IMR-90 (cell line): Measurements from ENCODE around the gene NUDT3. TPM values are rescaled to one million over a fixed set of nuclear protein-coding genes. Genes with fewer than 3 reads are reported as not detected.

Source experiments
- ATAC-seq: fragments of 200-7000 bp; cut with Tn5 transposase; 2 replicates; pipeline ENCODE4 v1.9.1; 2020; ENCODE audit warnings: low read depth, mild to moderate bottlenecking, moderate library complexity
- BruUV-seq: library from RNA; stranded (reverse); fragments of 400-500 nt; replicated peaks from 2 replicates; lab custom pipeline; 2021; lab: Mats Ljungman, UMichigan
- CTCF ChIA-PET: fragments of 300-600 bp; formaldehyde crosslinking; extraction: SDS; loops from one replicate; lab custom pipeline; 2021; ENCODE audit warnings: antibody characterized with exemption; lab: Yijun Ruan, JAX
- POLR2A ChIA-PET: fragments of 300-600 bp; sonication (Branson Sonifier 250); formaldehyde crosslinking; loops from one replicate; lab custom pipeline; 2022; ENCODE audit warnings: antibody characterized with exemption; ENCODE audit not compliant: unreplicated experiment; lab: Charles Lee
- DNase-seq: peaks from one replicate; pipeline ENCODE4 v3.0.0; 2013
- H2AFZ ChIP-seq: replicated peaks from 2 replicates; pipeline ENCODE3; 2013; ENCODE audit warnings: low read length, mild to moderate bottlenecking; ENCODE audit not compliant: poor library complexity
- H2AK5ac ChIP-seq: 2 replicates; pipeline ENCODE4 v1.6.1; 2013; ENCODE audit warnings: low read depth, low read length, inconsistent platforms
- H2AK9ac ChIP-seq: replicated peaks from 2 replicates; pipeline ENCODE3; 2013; ENCODE audit warnings: mild to moderate bottlenecking, low read depth, low read length, moderate library complexity; ENCODE audit not compliant: poor library complexity
- H2BK120ac ChIP-seq: 2 replicates; pipeline ENCODE4 v1.6.1; 2013; ENCODE audit warnings: low read depth, low read length, inconsistent platforms
- H2BK15ac ChIP-seq: 3 replicates; pipeline ENCODE4 v1.6.1; 2013; ENCODE audit warnings: low read depth, low read length, inconsistent platforms
- H2BK20ac ChIP-seq: 2 replicates; pipeline ENCODE4 v1.6.1; 2013; ENCODE audit warnings: low read depth, mild to moderate bottlenecking, inconsistent platforms, low read length, moderate library complexity
- H2BK5ac ChIP-seq: 2 replicates; pipeline ENCODE4 v1.6.1; 2013; ENCODE audit warnings: mild to moderate bottlenecking, low read depth, low read length, inconsistent platforms; ENCODE audit not compliant: poor library complexity, severe bottlenecking
- H3K14ac ChIP-seq: replicated peaks from 2 replicates; pipeline ENCODE4 v1.6.1; 2013; ENCODE audit warnings: low read depth, low read length, inconsistent platforms
- H3K18ac ChIP-seq: 2 replicates; pipeline ENCODE4 v1.6.1; 2013; ENCODE audit warnings: low read depth, low read length, control low read depth
- H3K23ac ChIP-seq: 2 replicates; pipeline ENCODE4 v1.6.1; 2013; ENCODE audit warnings: low read depth, low read length, inconsistent platforms
- H3K27ac ChIP-seq: 2 replicates; pipeline ENCODE4 v1.5.1; 2013; ENCODE audit warnings: mild to moderate bottlenecking, control low read depth, low read length; ENCODE audit not compliant: insufficient read depth
- H3K27me3 ChIP-seq: 2 replicates; pipeline ENCODE4 v1.6.1; 2013; ENCODE audit warnings: low read length; ENCODE audit not compliant: control insufficient read depth, insufficient read depth
- H3K36me3 ChIP-seq: 2 replicates; pipeline ENCODE4 v1.6.1; 2013; ENCODE audit warnings: low read length, mixed read lengths; ENCODE audit not compliant: control insufficient read depth, insufficient read depth
- H3K4ac ChIP-seq: 2 replicates; pipeline ENCODE4 v1.6.1; 2013; ENCODE audit warnings: low read depth, low read length, inconsistent platforms
- H3K4me1 ChIP-seq: 2 replicates; pipeline ENCODE4 v1.6.1; 2013; ENCODE audit warnings: low read length, mixed read lengths; ENCODE audit not compliant: control insufficient read depth, insufficient read depth
- H3K4me2 ChIP-seq: 2 replicates; pipeline ENCODE4 v1.6.1; 2013; ENCODE audit warnings: low read depth, mild to moderate bottlenecking, control low read depth, low read length, moderate library complexity
- H3K4me3 ChIP-seq: 2 replicates; pipeline ENCODE4 v1.5.1; 2013; ENCODE audit warnings: low read depth, mild to moderate bottlenecking, control low read depth, low read length, moderate library complexity; ENCODE audit not compliant: insufficient read depth
- H3K56ac ChIP-seq: 2 replicates; pipeline ENCODE4 v1.6.1; 2013; ENCODE audit warnings: low read length, inconsistent platforms; ENCODE audit not compliant: insufficient read depth; ENCODE audit errors: extremely low read depth
- H3K79me1 ChIP-seq, 2 experiments: 2 replicates each; pipeline ENCODE4 v1.6.1; 2013; ENCODE audit warnings: low read length in 2 of 2, inconsistent platforms in 1 of 2, low read depth in 1 of 2
- H3K9ac ChIP-seq: 2 replicates; pipeline ENCODE4 v1.6.1; 2013; ENCODE audit warnings: low read depth, low read length, control low read depth
- H3K9me1 ChIP-seq: 2 replicates; pipeline ENCODE4 v1.6.1; 2013; ENCODE audit warnings: low read length, inconsistent platforms; ENCODE audit not compliant: insufficient read depth
- H3K9me3 ChIP-seq: 2 replicates; pipeline ENCODE4 v1.6.1; 2013; ENCODE audit warnings: low read length; ENCODE audit not compliant: control insufficient read depth, insufficient read depth
- H4K20me1 ChIP-seq: 2 replicates; pipeline ENCODE4 v1.6.1; 2013; ENCODE audit warnings: low read length, inconsistent platforms; ENCODE audit not compliant: insufficient read depth
- H4K5ac ChIP-seq: 2 replicates; pipeline ENCODE4 v1.6.1; 2013; ENCODE audit warnings: mild to moderate bottlenecking, low read depth, low read length, control low read depth
- H4K8ac ChIP-seq, 2 experiments: 2 replicates each; pipeline ENCODE4 v1.6.1; 2013; ENCODE audit warnings: low read depth in 2 of 2, low read length in 2 of 2, control low read depth in 1 of 2, inconsistent platforms in 1 of 2
- H4K91ac ChIP-seq: 2 replicates; pipeline ENCODE4 v1.6.1; 2013; ENCODE audit warnings: low read depth, low read length, inconsistent platforms; ENCODE audit not compliant: insufficient read depth
- CEBPB ChIP-seq: IDR thresholded peaks from 2 replicates; pipeline ENCODE4 v1.6.1; 2012; ENCODE audit warnings: low read depth, low read length, improper control_type of control experiment
- CHD1 ChIP-seq: IDR thresholded peaks from 2 replicates; pipeline ENCODE4 v1.6.1; 2012; ENCODE audit warnings: low read depth, low read length, improper control_type of control experiment
- CTCF ChIP-seq: conservative IDR thresholded peaks from 2 replicates; pipeline ENCODE4 v1.5.1; 2012; ENCODE audit warnings: mild to moderate bottlenecking, low read depth, low read length, improper control_type of control experiment
- FOS ChIP-seq: fragments of 150-350 bp; IDR thresholded peaks from 2 replicates; pipeline ENCODE4 v1.6.1; 2016; ENCODE audit warnings: low read depth, low read length
- MAFK ChIP-seq: IDR thresholded peaks from 2 replicates; pipeline ENCODE4 v1.6.1; 2012; ENCODE audit warnings: low read depth, low read length, improper control_type of control experiment
- MXI1 ChIP-seq: IDR thresholded peaks from 2 replicates; pipeline ENCODE4 v1.6.1; 2012; ENCODE audit warnings: low read depth, mild to moderate bottlenecking, low read length, moderate library complexity, borderline replicate concordance
- NFE2L2 ChIP-seq: fragments of 150-350 bp; IDR thresholded peaks from 2 replicates; pipeline ENCODE4 v1.6.1; 2016; ENCODE audit warnings: low read depth, mild to moderate bottlenecking, low read length
- POLR2A ChIP-seq: IDR thresholded peaks from 2 replicates; pipeline ENCODE4 v1.6.1; 2012; ENCODE audit warnings: mild to moderate bottlenecking, low read depth, low read length
- RCOR1 ChIP-seq: IDR thresholded peaks from 2 replicates; pipeline ENCODE4 v1.6.1; 2012; ENCODE audit warnings: mild to moderate bottlenecking, low read length, improper control_type of control experiment; ENCODE audit not compliant: insufficient replicate concordance
- RFX5 ChIP-seq: IDR thresholded peaks from 2 replicates; pipeline ENCODE4 v1.8.0; 2012; ENCODE audit warnings: low read depth, mild to moderate bottlenecking, low read length, moderate library complexity
- SMC3 ChIP-seq: fragments of 150-350 bp; IDR thresholded peaks from 2 replicates; pipeline ENCODE4 v1.6.1; 2016; ENCODE audit warnings: low read depth, mild to moderate bottlenecking, antibody characterized with exemption, low read length, moderate library complexity
- WGBS, 2 experiments: methylation state at CpG; one replicate each; pipeline versions ENCODE4 v1.1.5 to v1.1.7; 2013; ENCODE audit warnings: missing lambda C conversion rate in 2 of 2; ENCODE audit not compliant: insufficient read length in 1 of 2; ENCODE audit errors: extremely low coverage in 2 of 2; 5-methylcytosine and 5-hydroxymethylcytosine counted together
- dilution Hi-C: fragments of 300-500 bp; cut with HindIII; formaldehyde crosslinking; loops from one replicate; pipeline ENCODE4 v1.14.3; 2018; ENCODE audit warnings: low sequenced_read_pairs; ENCODE audit not compliant: unreplicated experiment
- in situ Hi-C: fragments of 300-500 bp; cut with MboI; formaldehyde crosslinking; loops from 3 replicates; pipeline ENCODE4 v1.14.3; 2019; ENCODE audit warnings: low sequenced_read_pairs, inconsistent platforms, mixed read lengths
- intact Hi-C: fragments of 100-400 bp; cut with micrococcal nuclease; formaldehyde crosslinking; loops from 2 replicates; pipeline ENCODE4 v1.10.0; 2022
- polyA plus RNA-seq, 3 experiments: library from polyadenylated mRNA; depleted of rRNA; stranded (reverse); fragments of >200 nt; gene quantifications; 2 replicates each; pipeline ENCODE4 v1.2.3, GENCODE V29; 2012; ENCODE audit warnings: low replicate concordance in 1 of 3
- total RNA-seq: library from RNA; depleted of rRNA; stranded (reverse); fragments of >200 nt; gene quantifications from 2 replicates; pipeline ENCODE4 v1.2.3, GENCODE V29; 2012

The NUDT3 gene
- total and polyA plus RNA-seq, 2 of the 4 experiments (the other 2 are of a cell fraction), result 10.1 to 17.2 TPM

GRCh38 chr6:34308483-34308882 is 84.0 kb downstream of the NUDT3 start:
- no peak overlapping the region for H2AK9ac ChIP-seq
- H3K9ac ChIP-seq, result no peak overlapping the region
- CTCF ChIA-PET, result no interaction called here
- no peak for TF ChIP-seq FOS
- TF ChIP-seq NFE2L2, result no peak
- no peak for TF ChIP-seq CHD1
- no peak for TF ChIP-seq SMC3
- no peak for TF ChIP-seq MXI1
- TF ChIP-seq MAFK, result no peak
- no peak for TF ChIP-seq RCOR1
- TF ChIP-seq CTCF, result no peak
- TF ChIP-seq RFX5, result no peak
- TF ChIP-seq POLR2A, result no peak
- TF ChIP-seq CEBPB, result no peak
- no peak overlapping the region for H3K56ac ChIP-seq
- no peak overlapping the region for H3K27ac ChIP-seq
- H2BK15ac ChIP-seq, result no peak overlapping the region
- H2BK5ac ChIP-seq, result no peak overlapping the region
- no peak overlapping the region for H4K5ac ChIP-seq
- no peak overlapping the region for H3K18ac ChIP-seq
- in situ Hi-C loops (no loop called here), dilution Hi-C loops (no loop called here), intact Hi-C loops (loop anchor here (5.0 kb wide), 2 partner anchors 44 to 84 kb away; partner anchors contain the start of gene NUDT3)
- DNase-seq (no peak), ATAC-seq (no peak)
- H2BK120ac ChIP-seq, result no peak overlapping the region
- peaks cover 4% of the 10 kb centered on the region for H3K4me1 ChIP-seq
- WGBS, 2 experiments, result no CpG with 5 or more reads among the region's 2 CpGs
- H3K4me3 ChIP-seq, result no peak overlapping the region
- H3K14ac ChIP-seq, result no peak overlapping the region
- H3K4me2 ChIP-seq, result no peak overlapping the region
- no peak overlapping the region for H4K91ac ChIP-seq
- no peaks in the 10 kb centered on the region for H3K36me3 ChIP-seq
- no peak overlapping the region for H2AK5ac ChIP-seq
- H4K20me1 ChIP-seq, result peaks cover 19% of the 10 kb centered on the region
- H3K9me3 ChIP-seq, result no peaks in the 10 kb centered on the region
- no TSS peak for BruUV-seq
- H4K8ac ChIP-seq, result no peak overlapping the region
- no peak overlapping the region for H2AFZ ChIP-seq
- H3K9me1 ChIP-seq, result peaks cover 5% of the 10 kb centered on the region; the same call in 1 of the 2 replicates
- no peak overlapping the region for H2BK20ac ChIP-seq
- H3K4ac ChIP-seq, result no peak overlapping the region
- no peak overlapping the region for H3K23ac ChIP-seq
- POLR2A ChIA-PET, result no interaction called here
- H3K27me3 ChIP-seq, result no peaks in the 10 kb centered on the region
- H3K79me1 ChIP-seq, result peaks cover 34 to 64% of the 10 kb centered on the region in 2 experiments
